ENCODE results near the gene PEMT. TPM values are rescaled to one million over a fixed set of nuclear protein-coding genes. Genes with fewer than 3 reads are reported as not detected.

The PEMT gene
- total RNA-seq, 4 donors from 2014 or later: 29.9 to 47.5 (median 44.3) TPM

- TF ChIP-seq CTCF (IDR thresholded peaks at IDR 0.05) (no peak), POLR2A (IDR thresholded peaks at IDR 0.05) (no peak)
- no peak overlapping the region for H3K4me3 ChIP-seq (ENCODE audit: low read depth, poor library complexity, severe bottlenecking)
- no peak for DNase-seq (ENCODE audit: low spot score in 2 of 2)
- whole genome bisulfite sequencing, 2 donors: 73 to 74% methylated on average over 7 of the region's 7 CpGs
- intact Hi-C loops (cut with DNase I; ENCODE audit: low total_unique reads): no loop called here
Measured at GRCh38 chr17:17474341-17474740, 117.2 kb downstream of the PEMT start.

- TF ChIP-seq CTCF (IDR thresholded peaks at IDR 0.05) (no peak), POLR2A (IDR thresholded peaks at IDR 0.05) (no peak)
- H3K4me3 ChIP-seq (ENCODE audit: low read depth, poor library complexity, severe bottlenecking): no peak overlapping the region
- 38 to 41% methylated on average over 8 of the region's 8 CpGs for WGBS, 2 donors
- intact Hi-C loops (cut with DNase I; ENCODE audit: low total_unique reads): no loop called here
- no peak for DNase-seq (ENCODE audit: low spot score in 2 of 2)
Measured at GRCh38 chr17:17472333-17472920, 119.1 kb downstream of the PEMT start.

- DNase-seq (ENCODE audit: low spot score in 2 of 2): no peak
- 93 to 95% methylated on average over 3 of the region's 3 CpGs for WGBS, 2 donors
- intact Hi-C loops (cut with DNase I; ENCODE audit: low total_unique reads): no loop called here
- TF ChIP-seq CTCF (IDR thresholded peaks at IDR 0.05): no peak
- no peak for TF ChIP-seq POLR2A (IDR thresholded peaks at IDR 0.05)
- H3K4me3 ChIP-seq (ENCODE audit: low read depth, poor library complexity, severe bottlenecking): no peak overlapping the region
Measured at GRCh38 chr17:17469996-17470395, 121.5 kb downstream of the PEMT start.

GRCh38 chr17:17469358-17469757 is 122.2 kb downstream of the PEMT start:
- no peak for DNase-seq (ENCODE audit: low spot score in 2 of 2)
- TF ChIP-seq POLR2A (IDR thresholded peaks at IDR 0.05) (no peak), CTCF (IDR thresholded peaks at IDR 0.05) (no peak)
- intact Hi-C loops (cut with DNase I; ENCODE audit: low total_unique reads): no loop called here
- 88 to 97% methylated on average over 4 of the region's 4 CpGs for WGBS, 2 donors
- no peak overlapping the region for H3K4me3 ChIP-seq (ENCODE audit: low read depth, poor library complexity, severe bottlenecking)

GRCh38 chr17:17468217-17469010 is 123.1 kb downstream of the PEMT start:
- WGBS, 2 donors: 63 to 81% methylated on average over 5 of the region's 5 CpGs
- H3K4me3 ChIP-seq (ENCODE audit: low read depth, poor library complexity, severe bottlenecking): no peak overlapping the region
- no peak for TF ChIP-seq POLR2A (IDR thresholded peaks at IDR 0.05)
- no peak for TF ChIP-seq CTCF (IDR thresholded peaks at IDR 0.05)
- intact Hi-C loops (cut with DNase I; ENCODE audit: low total_unique reads): no loop called here
- no peak for DNase-seq (ENCODE audit: low spot score in 2 of 2)
